Raji (cell line): Measurements from ENCODE around the gene ERAS.

Experiments
- POLR2A ChIP-seq: IDR thresholded peaks from 2 replicates; pipeline ENCODE4 v1.6.1; 2011; ENCODE audit warnings: low read depth, low read length, control low read depth; ENCODE audit not compliant: insufficient read depth

Gene ERAS

DNA sequence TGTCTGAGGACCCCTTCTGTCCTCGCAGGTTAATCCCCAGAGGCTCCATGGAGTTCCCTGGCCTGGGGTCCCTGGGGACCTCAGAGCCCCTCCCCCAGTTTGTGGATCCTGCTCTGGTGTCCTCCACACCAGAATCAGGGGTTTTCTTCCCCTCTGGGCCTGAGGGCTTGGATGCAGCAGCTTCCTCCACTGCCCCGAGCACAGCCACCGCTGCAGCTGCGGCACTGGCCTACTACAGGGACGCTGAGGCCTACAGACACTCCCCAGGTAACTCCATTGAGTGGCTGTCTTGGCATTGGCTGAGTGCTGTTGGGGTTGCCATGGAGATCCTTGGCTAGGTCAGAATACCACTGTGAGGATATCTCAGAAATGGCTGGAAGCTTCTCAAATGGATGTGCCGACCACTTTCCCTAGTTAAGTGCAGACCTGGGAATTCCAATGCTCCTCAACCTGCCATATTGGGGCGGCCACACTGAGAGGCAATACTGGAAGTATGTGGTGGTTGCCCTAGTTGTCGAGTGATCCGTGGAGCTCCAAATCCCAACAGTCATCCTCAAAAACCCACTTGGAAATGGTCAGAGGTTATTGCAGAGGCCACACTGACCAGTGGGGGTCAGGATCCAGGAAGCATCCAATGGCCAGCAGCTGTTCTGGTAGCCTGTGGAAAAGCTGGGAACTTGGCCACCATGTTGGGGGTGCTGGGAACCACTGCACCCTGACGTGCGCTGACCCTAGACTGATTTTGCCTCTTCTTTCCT is 35.1 kb upstream of the ERAS start:
- no peak for TF ChIP-seq POLR2A

DNA sequence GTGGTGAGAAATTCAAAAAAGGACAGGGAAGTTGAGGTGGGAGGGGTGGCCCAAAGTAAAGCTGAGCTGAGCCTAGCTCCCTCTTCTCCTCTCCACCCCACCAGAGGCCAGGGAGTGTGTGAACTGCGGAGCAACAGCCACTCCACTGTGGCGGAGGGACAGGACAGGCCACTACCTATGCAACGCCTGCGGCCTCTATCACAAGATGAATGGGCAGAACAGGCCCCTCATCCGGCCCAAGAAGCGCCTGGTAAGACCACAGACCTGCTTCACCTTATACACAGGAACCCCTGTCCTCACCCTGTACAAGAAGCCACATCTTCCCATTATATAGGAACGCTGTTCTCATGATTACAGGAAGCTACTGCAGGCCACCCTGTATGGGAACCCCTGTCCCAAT is 34.1 kb upstream of the ERAS start:
- no peak for TF ChIP-seq POLR2A

DNA sequence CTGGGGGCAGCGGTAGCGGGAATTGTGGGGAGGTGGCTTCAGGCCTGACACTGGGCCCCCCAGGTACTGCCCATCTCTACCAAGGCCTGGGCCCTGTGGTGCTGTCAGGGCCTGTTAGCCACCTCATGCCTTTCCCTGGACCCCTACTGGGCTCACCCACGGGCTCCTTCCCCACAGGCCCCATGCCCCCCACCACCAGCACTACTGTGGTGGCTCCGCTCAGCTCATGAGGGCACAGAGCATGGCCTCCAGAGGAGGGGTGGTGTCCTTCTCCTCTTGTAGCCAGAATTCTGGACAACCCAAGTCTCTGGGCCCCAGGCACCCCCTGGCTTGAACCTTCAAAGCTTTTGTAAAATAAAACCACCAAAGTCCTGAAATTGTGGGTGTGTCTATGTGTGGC is 32.4 kb upstream of the ERAS start:
- no peak for TF ChIP-seq POLR2A

DNA sequence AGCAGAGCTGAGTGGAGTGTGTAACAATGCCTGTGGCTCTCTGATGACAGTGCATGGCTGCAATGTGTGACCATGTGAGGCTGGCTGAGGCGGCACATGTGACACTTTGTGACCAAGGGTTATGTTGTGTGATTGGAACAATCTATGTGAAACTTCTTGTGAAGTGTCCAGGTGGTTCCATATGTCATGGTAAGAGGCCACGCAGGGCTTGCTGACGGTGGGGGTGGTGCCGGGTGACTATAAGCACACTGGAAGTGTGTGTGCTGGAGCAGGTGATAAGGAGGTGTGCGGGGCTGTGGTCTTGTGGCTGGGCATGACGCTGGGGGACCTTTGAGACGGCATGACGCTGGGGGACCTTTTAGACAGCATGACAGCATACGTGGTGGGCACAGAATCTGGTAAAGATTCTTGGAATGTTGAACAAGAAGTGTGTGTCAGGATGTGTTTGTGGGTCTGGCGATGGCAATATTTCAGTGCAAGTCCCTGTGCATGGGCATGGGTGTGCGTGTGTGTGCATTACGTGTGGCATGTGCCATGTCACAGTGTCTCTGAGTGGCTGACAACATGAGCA is 31.9 kb upstream of the ERAS start:
- TF ChIP-seq POLR2A: no peak

DNA sequence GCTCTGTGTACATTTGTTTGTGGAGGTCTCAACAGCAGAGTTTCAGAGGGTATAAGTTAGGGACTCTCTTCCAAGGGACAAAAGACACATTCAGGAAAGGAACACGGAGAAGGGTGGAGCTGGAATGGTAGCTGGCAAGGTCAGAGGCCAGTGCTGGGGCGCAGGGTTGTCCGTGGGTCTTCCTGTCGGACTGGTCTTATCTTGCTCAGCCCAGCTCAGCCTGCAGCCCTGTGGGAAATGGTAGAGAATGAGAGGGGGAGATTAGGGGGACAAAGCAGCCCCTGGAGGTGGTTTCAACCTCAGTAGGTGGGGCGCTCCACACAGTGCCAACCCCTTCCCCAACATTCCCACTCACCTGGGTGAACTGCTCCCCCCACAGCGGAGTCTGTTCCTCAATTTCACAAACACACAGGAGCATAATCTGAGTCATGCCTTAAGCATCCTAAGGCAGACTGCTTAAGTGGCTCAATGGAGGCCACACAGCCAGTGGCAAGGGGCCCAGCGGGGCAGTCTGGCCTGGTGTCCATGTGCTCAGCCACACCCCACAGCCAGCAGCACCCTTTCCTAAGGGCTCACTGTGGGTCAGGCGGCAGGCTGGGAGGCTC is 31.3 kb upstream of the ERAS start:
- TF ChIP-seq POLR2A: no peak

GRCh38 chrX:48798318-48798717 is 28.0 kb upstream of the ERAS start:
- no peak for TF ChIP-seq POLR2A

GRCh38 chrX:48800574-48801279 is 25.6 kb upstream of the ERAS start:
- no peak for TF ChIP-seq POLR2A

- TF ChIP-seq POLR2A: peak; percentile 77
Observed at GRCh38 chrX:48801280-48802088, 24.8 kb upstream of the ERAS start, which contains the start of gene HDAC6. Gene HDAC6 (plus strand): TSS chrX:48802067. CDS start chrX:48802693, 626 bp downstream.

DNA sequence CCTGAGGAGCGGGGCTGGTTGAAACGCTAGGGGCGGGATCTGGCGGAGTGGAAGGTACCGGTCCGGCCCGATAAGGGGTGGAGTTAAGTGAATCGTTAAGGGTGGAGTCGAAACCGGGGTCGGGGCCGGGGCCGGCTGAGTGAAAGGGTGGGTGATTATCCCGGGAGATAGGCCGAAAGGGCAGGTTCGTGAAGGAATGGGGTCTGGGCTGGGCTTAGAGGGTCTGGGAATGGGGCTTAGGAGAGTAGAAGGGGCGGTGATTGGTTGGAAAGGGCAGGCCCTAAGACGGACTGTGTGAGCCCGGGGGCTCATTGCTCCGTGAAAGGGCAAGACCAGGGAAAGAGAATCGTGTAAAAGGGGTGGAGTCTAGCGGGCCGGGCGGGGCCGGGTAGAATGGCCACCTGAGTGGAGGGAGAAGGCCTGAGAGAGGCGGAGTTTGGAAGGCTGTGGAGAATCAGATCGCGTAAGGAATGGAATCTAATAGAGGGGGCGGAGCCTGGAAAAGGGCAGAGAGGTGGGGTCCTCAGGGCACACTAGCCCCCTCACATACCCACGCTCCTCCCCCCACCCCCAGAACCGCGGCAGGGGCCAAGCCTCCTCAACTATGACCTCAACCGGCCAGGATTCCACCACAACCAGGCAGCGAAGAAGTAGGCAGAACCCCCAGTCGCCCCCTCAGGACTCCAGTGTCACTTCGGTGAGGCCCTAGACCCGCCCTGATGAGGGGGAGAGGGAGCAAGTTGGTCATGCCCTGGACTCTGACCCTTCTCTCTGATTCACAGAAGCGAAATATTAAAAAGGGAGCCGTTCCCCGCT is 24.0 kb upstream of the ERAS start:
- TF ChIP-seq POLR2A: peak; percentile 72

- no peak for TF ChIP-seq POLR2A
Observed at GRCh38 chrX:48802905-48803200, 23.5 kb upstream of the ERAS start.

DNA sequence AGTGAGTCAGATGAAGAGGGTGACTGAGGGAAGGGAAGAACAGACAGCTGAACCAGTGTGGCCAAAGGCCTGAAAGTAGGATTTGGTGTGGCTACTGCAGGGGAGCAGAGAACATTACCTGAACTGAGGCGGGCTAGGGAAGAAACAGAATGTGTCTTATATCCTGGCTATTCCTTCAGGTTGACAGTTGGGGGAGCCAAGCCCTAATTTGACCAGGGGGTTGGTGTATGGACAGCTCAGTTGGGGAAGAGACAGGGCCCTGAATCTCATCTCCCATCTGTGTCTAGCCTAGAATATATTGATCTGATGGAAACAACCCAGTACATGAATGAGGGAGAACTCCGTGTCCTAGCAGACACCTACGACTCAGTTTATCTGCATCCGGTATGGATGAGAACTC is 20.2 kb upstream of the ERAS start:
- TF ChIP-seq POLR2A: no peak

DNA sequence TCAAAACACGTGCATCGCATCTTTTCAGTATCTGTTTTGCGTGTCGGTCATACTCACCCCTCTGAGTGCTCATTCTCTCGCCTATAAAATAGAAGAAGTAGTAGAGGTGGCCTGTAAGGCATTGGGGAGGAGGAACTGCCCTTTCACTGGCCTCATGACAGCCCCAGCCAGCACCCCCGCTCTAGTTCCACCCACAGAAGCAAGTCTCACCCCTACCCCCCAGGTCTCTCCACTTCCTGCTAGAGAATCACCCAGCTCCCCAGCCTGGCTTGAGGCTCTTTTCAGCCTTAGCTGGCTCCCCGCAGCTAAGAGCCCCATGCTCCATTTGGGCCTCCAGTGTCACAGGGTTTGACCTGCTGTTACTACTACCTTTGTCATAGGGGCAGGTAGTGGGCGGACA is 12.7 kb upstream of the ERAS start:
- no peak for TF ChIP-seq POLR2A

GRCh38 chrX:48814722-48815121 is 11.6 kb upstream of the ERAS start:
- TF ChIP-seq POLR2A: no peak

GRCh38 chrX:48815266-48815665 is 11.0 kb upstream of the ERAS start:
- TF ChIP-seq POLR2A: no peak
